ENCODE data around the gene BRCA2. TPM values are rescaled to one million over a fixed set of nuclear protein-coding genes. Genes with fewer than 3 reads are reported as not detected.

The BRCA2 gene
- total RNA-seq, 1 experiment from 2014 or later: 13.0 TPM

DNA sequence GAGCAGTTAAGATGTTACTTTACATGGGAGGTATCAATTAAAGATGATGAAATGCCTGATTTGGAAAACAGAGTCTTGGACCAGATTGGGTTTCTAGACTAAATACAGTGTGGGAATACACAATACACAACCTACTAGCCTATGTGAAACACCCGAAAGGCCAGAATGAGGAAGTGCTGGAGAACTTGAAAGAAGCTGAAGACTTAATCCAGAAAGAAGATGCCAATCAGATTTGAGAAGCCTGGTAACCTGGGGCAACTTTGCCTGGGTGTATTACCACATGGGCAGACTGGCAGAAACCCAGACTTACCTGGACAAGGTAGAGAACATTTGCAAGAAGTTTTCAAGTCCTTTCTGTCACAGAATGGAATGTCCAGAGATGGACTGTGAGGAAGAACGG, 69.4 kb downstream of the BRCA2 start:
- no peak for DNase-seq (ENCODE audit: low spot score)

DNA sequence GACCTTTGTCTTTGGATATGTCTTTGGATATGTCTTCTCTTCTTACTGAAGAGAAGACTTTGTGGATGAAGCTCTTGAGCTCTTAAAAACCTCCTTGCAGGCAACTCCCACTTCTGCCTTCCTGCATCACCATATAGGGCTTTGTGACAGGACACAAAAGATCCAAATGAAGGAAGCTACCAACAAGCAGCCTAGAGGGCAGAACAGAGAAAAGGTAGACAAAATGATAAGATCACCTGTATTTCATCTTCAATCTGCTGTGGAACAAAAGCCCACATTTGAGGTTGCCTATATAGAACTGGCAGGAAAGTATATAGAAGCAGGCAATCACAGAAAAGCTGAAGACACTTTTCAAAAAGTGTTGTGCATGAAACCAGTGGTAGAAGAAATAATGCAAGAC, 70.1 kb downstream of the BRCA2 start:
- DNase-seq (ENCODE audit: low spot score): no peak

DNA sequence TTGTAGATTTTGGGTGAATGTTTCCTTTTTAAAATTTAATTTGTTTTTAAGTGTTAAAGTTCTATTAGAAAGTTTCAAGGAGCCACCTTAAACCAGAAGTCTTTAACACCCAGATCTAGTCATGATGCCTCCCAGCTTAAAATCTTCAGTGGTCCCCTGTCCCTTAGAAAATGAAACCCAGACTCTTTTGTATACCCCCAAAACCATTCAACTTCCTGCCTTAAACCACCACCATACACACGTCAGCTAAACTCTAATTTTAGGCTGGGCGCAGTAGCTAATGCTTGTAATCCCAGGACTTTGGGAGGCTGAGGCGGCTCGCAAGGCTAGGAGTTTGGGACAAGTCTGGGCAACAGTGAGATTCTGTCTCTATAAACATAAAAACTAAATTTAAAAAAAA, 74.7 kb downstream of the BRCA2 start:
- DNase-seq (ENCODE audit: low spot score): no peak

DNA sequence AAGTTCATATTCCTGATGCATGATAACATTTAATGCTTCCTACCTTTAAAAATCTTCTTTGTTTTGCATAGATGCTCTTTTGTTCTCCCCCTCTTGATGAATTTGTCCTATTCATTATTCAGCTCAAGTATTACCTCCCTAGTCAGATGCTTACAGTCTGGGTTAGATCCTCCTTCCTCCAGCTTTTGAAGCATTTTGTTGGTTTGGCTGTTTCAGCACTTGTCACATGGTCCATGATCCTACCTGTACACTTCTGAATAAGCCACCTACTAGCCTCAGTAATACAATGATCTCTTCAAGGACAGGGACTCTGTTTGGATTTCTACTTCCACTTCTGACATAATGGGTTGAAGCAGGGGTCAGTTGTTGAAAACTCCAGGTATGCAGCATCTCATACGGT, 75.2 kb downstream of the BRCA2 start:
- DNase-seq (ENCODE audit: low spot score): no peak

DNA sequence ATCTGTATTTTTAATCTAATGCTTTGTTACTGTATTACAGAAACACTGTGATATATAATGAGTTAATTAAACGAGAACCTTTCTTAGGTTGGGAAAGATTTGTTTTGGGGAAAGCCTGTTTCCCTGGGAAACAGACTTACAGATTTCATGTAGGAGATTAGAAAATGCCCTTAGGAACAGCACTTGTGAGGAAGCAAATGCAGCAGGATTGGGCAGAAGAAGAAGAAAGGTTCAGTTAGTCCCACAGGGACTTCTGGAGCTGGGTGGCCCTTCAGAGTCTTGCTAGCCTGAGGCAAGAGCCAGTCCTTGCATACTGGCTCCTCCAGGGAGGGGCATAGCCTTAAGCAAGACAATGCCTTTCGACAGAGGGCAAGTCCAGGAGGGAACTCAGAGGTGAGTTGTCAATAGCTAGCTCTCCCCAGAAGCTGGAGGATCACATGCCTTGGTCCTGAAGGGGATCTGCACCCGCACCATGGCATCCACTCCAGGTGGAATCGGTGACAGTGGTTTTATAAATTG, 75.9 kb downstream of the BRCA2 start:
- DNase-seq (ENCODE audit: low spot score): no peak

DNA sequence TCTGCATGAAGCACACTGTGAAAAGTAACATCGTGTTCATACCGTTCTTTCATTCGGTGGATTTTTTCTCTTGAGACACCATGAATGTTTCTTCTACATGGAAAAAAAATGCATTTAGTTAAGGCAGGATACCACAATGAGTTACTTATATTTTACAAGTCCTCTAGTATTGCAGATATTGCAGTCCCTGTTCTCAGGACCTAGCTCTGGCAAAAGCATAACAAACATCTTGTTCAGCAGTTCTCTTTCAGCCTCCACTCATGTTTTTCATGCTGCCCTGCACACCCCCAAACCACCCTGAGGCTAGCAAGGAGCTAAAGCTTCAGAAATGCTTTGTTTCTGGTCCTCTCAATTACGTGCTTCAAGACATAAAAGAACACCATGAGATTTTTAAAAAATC, 87.8 kb downstream of the BRCA2 start:
- no peak for DNase-seq (ENCODE audit: low spot score)

DNA sequence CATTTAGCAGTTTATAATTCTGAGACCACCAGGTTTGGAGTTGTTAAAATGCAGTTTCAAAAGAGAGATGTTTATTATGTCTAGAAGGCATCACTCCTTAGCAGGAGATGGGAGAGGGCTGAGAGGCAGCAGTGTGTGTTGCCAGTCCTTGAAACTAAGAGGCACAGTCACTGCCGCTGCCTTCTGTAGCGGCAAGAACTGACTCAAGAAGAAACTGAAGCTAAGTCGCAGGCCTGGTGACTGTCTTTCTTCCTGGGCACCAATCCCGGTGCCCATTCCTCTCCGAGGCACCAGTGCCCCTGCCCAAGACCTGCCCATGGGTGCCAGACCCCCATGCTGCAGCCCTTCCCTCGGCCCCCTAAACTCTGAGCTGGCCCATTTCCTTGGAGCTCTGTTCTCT, 92.5 kb downstream of the BRCA2 start:
- no peak for DNase-seq (ENCODE audit: low spot score)

DNA sequence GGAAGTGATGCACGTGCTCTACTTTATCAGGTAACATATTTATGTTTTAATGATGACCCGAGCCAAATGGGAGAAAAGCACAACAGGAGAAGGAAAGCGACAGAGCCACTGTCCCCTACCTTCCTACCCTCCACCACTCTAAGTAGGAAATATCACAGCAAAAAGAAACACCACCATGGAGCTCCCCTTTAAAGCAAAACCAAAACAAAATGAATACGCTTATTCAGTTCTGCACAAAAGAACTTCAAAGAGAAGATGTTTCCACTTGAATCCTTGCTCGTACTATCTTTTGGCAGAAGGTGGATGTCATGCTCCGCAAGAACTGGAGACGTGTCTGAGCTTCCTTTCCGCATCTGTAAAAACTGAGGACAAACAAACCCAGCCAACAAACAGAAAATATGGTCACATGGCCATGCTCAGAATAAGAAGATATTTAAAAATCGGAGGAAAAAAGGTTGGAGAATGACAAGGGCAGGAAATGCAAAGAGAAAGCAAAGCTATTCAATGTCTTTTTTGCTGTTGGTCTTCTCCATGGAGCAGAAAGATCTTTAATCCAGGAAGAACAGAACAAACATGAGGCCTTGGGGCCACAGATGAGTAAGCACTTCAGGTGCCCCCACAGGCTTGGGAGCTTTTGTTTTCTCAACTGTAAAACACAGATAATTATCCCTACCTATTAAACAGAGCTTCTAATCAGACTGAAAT, 93.1 kb downstream of the BRCA2 start:
- no peak for DNase-seq (ENCODE audit: low spot score)

DNA sequence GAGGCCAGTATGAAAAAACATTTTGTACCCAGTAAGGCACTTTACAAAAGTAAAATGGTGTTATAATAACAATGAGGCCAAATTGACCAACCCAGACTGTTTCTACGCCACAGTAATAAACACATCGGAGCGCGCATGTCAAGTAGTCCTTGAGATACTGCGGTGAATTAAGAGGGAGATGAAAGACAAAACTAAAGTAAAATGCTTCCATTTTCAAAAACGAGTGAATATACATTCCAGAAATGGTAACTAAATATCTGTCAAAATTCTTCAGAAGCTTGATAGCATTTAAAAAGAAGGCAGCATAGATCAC, 93.6 kb downstream of the BRCA2 start:
- DNase-seq (ENCODE audit: low spot score): no peak

DNA sequence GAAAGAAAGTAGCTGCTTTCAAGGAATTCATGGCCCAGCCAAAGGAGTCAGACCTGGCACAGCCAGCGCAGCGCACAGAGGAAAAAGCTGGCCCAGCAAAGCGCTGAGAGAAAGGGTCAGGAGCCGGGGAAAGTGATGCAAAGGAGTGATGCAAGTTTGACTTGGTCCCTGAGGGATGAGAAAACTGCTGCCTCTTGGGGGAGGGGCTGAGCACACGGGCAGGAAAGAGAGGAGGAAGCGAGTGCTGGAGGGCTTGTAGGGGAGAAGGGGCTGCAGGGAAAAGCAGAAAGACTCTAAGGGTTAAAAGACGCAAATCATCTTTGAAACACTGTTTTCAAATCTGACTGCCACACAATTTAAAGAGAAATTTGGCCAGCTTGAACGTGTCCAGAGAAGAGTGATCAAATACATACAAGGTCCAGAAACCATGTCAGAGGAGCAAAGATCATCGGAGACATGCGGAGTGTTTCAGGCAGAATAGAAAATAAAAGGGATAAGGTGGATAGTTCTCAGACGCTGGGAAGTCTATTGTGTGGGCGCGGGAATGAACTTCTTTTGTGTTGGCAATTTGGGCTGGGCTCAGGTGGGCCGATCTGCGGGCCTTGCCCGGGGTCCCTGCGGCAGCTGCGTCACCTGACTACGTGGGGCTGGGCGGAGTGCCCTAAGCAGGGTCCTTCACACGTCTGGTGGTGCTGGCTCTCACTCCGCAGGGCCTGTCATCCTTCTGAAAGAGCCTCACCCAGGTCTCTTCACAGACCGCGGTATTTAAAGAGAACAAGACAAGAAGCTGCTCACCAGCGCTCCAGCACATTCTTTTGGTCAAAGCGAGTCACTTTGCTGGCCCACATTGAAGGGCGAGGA, 94.5 kb downstream of the BRCA2 start:
- DNase-seq (ENCODE audit: low spot score): no peak

DNA sequence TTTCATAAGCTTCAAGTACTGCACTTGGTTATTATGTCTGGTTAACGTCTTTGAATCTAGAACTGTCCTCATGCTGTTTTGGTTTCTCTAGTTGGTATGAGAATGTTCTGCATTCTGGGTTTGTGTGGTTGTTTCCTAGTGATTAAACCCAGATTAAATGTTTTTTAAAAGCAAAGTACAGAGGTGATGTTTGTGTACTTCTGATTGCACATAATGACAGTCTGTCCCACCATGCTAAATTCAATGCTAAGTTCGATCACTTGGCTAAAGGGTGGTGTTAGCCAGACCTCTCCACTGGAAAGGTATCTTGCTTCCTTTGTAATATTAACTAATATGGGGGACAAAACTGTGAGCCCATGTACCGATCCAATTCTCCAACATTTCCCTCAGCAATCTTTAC, 98.0 kb downstream of the BRCA2 start:
- no peak for DNase-seq (ENCODE audit: low spot score)

DNA sequence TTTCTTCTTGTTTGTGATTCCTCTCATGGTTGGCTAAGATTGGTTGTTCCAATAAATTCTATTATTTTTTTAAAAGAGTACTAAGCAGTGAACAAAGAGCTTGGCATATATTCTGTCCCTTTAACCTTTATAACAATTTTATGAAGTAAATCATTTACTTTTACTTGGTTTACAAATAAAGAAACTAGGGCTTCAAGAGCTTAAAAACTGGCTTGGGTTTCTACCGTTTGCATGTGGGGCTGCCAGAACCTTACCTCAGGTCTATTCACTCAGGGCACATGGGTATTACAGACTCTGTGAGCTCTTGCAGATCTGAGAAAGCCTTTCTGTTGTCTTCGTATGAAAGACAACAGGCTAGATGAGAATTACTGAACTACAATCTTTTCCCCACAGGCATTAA, 99.3 kb downstream of the BRCA2 start:
- DNase-seq (ENCODE audit: low spot score): no peak

DNA sequence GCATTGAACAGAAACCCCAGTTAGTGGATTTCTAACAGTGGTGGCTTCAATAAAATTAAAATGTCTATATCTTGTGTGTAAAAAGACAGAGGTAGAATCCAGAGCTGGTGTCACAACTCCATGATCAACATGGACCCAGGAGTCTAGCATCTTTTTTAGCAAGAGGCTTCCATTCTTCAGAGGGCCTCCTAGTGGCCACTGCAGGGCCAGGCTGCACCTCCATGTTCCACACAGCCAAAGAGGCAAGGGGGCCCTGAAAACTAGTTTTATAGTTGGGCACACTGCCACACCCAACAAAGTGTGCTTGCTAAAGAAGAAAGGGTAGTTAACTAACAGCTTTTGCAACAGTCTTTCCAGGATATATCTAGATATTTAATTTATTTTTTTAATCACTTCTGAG, 99.7 kb downstream of the BRCA2 start:
- no peak for DNase-seq (ENCODE audit: low spot score)

DNA sequence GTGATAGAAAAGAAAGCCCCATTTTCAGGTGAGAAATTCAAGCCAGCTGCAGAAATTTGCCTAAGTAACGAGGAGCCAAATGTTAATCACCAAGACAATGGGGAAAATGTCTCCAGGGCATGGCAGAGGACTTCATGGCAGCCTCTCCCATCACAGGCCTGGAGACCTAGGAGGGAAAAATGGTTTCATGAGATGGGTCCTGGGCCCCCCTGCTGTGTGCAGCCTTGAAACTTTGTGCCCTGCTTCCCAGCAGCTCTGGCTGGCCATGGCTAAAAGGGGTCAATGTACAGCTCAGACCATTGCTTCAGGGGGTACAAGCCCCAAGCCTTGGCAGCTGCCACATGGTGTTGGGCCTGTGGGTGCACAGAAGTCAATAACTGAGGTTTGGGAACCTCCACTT, 102.7 kb downstream of the BRCA2 start:
- DNase-seq (ENCODE audit: low spot score): no peak

DNA sequence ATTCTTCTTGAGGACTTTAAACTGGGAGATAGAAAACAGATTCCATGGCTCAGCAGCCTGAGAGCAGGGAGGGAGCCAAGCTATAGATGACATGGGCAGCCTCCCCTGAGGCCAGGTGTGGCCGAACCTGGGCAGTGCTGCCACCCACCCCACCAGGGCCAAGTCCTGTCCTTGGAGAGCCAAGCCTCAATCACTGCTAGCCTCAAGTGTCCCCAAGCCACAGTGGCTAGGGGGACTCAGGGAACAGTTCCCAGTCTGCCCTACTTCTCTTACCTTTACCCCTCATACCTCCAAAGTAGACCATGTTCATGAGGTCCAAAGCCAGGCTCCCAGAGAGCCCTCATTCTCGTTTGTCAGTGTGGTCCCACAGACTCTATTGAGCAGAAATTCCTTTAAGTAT, 104.6 kb downstream of the BRCA2 start:
- no peak for DNase-seq (ENCODE audit: low spot score)

DNA sequence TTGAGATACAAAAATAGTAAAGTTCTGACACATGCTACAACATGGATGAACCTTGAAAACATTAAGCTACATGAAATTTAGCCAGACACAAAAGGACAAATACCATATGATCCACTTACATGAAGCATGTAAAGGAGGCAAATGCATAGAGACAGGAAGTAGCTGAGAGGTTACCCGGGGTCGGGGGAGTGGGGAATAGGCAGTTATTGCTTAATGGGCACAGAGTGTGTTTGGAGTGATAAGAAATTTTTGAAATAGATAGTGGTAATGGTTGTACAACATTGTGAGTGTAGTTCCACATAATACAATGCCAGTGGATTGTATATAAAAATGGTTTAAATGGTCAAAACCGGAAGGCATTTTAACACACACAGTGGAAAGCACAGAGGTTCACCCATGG, 108.3 kb downstream of the BRCA2 start:
- DNase-seq (ENCODE audit: low spot score): no peak

DNA sequence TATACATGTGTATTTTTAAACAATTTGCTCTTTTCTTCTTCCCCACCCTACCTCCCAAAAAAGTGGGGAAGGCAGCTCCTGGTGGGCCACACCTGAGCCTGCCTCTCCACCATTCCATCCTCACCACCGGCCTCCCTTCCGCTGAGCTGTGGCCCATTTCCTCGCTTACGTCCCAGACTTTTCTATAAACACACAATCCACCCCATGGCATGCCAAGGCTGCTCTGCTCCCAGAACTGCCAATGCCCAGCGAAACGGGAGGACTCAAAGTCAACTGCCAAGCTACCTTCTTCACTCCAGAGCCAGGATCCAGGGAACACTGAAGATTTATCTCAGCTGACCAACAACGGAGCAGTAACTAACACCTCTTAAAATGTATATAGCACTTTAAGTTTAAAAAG, 109.8 kb downstream of the BRCA2 start:
- DNase-seq (ENCODE audit: low spot score): no peak

DNA sequence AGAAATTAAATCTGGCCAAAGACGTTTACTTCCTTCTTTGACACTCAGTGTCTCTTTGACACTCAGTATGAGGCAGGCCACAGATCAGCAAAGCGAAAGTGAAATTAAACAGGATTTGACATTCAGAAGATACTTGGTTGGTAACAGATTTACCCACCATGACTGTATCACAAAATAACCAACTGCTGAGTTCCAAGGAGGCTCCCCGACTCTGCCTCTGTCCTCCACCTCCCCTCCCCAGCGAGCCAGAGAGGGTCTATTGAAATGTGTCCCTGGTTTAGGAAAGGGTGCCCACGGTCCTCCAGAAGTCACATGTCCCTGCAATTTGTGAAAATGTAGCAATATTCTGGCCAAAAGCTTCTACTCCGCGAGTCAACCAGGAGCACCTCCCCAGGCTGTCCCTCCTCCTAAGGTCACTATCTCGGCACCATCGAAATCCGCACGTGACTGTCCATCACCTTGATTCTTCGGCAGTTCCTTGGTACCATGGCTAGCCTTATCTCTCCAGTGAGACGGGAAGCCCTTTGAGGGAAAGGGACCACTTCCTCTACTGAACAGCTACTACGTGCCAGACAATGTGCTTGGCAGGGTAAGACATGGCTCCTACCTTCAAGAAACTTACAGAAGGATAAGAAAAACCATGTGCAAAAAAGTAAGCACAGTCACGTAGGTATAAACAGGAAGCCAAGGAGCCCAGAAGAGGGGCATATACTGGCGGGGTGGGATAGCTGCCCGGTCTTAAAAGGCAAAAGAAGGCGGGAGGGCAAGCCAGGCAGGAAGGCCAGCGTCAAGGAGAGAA, 111.1 kb downstream of the BRCA2 start:
- DNase-seq (ENCODE audit: low spot score): no peak

DNA sequence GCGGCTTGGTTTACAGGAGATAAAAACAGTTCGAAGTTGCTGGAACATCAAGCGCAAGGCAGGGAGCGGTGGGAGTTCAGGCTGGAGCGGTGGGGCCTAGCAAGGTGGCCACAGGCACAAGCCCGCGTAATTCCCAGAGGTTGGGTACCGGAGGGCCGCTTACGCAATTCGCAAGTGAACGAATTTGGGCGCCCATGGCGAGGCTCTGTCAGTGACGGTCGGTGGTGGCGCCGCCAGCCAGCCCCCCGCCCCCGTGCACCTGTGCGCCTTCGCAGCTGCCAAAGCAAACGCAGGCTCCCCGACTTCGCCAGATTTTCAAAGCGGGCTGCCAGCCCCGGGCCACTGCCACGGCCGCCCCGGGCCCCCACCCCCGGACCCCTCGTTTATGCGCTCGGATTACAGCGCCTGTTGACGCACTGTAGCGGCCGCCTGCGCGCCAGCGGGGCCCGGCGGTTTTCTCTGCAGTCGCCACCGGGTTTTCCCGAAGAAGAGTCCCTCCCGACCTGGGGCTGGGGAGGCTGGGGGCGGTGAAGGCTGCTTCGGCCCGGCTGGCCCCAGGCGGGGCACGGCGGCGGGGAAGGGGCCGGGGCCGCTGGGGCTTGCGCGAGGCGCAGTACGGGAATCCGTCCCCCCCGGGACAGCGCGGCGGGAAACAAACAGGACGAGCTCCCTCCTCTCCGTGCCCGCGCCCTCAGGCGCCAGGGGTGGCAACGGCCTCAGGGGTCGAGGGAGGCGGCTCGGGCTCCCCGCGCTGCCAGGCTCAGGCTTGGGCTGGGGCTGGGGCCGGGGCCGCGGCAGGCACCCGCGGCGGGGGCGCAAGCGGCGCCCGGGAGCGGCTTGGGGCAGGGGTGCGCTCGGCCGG, 111.9 kb downstream of the BRCA2 start:
- no peak for DNase-seq (ENCODE audit: low spot score)

DNA sequence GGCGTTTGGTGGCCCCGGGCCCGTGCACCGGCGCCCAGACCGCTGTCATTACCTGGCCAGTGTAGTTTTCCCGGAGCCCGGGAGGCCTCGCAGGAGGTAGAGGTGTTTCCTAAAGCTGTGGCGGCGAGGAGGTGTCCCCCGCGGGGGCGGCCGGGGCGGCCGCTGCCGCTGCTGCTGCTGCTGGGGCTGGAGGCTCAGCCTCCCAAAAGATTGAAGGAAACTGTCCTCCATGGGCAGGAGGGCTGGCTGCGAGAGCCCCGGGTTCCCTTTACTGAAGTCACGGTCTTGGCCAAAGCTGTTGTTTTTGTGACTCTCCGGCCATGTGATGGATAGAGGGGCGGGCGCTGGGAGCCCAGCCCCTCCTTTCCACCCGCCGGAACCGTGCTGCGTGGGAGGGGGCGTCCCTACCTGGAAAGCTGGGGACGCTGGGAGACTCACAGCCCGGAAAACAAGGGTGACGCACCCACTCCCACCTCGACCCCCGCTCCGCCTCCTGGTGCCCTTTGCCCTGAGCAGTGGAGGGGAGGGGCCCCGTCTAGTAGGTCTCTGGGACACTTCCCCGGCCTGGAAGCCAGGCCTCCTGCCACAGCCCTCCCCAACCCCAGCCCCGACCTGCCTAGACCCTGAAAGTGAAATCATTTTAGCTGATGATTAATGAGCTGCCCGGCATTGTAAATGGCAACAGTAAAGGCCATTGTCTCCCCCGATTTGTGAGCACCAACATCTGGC, 112.7 kb downstream of the BRCA2 start, which contains the start of gene N4BP2L1:
Gene N4BP2L1 (minus strand): TSS at position 279 of the 729 bp plus-strand sequence. CDS start 48 bp downstream, at position 231.
- peak; percentile 16 for DNase-seq (ENCODE audit: low spot score)

Measured in A172 (cell line).